ENCODE data around the gene POU4F1. TPM values are rescaled to one million over a fixed set of nuclear protein-coding genes. Genes with fewer than 3 reads are reported as not detected.

The POU4F1 gene
- total and polyA plus RNA-seq, 10 donors: 0.03 to 0.17 (median 0.08) TPM; not detected in 6

- Histone ChIP-seq H3K9me3 (peaks cover 0 to 15% (median 0%) of the 10 kb centered on the region in 8 donors), H3K27me3 (replicated peaks in 1 of 7) (peaks cover 30 to 97% (median 95%) of the 10 kb centered on the region in 7 donors), H3K4me1 (peaks cover 6 to 57% (median 39%) of the 10 kb centered on the region in 6 donors), H3K4me3 (peak overlapping the region in 6 of 8 donors; percentile 19 to 74 (median 28)), H3K27ac (no peak overlapping the region), H3K36me3 (no peaks in the 10 kb centered on the region)
- 2 to 5% (median 4%) methylated on average over 42 to 58 of the region's 58 CpGs for WGBS, 5 donors
- TF ChIP-seq POLR2AphosphoS5 (IDR thresholded peaks at IDR 0.05) (peak in 1 of 3 donors; percentile 52), POLR2A (IDR thresholded peaks at IDR 0.05) (no peak)
- intact Hi-C loops (cut with DNase I; ENCODE audit: low total_unique reads): no loop called here
- peak; percentile 74 for DNase-seq
These were observed 2.1 kb downstream of the POU4F1 start for GRCh38 chr13:78601124-78601873.

- Histone ChIP-seq H3K4me3 (no peak overlapping the region), H3K27me3 (replicated peaks in 1 of 7) (peaks cover 32 to 97% (median 95%) of the 10 kb centered on the region in 7 donors), H3K36me3 (no peaks in the 10 kb centered on the region), H3K9me3 (peaks cover 0 to 22% (median 0%) of the 10 kb centered on the region in 8 donors), H3K4me1 (peaks cover 10 to 64% (median 48%) of the 10 kb centered on the region in 6 donors), H3K27ac (no peak overlapping the region)
- no peak for TF ChIP-seq POLR2AphosphoS5 (IDR thresholded peaks at IDR 0.05)
- no peak for TF ChIP-seq POLR2A (IDR thresholded peaks at IDR 0.05)
- no peak for TF ChIP-seq CTCF (IDR thresholded peaks at IDR 0.05 in 8 of 11, conservative IDR thresholded peaks at IDR 0.05 in 3 of 11)
- no peak for DNase-seq
- intact Hi-C loops (cut with DNase I; ENCODE audit: low total_unique reads): no loop called here
- WGBS, 5 donors: 10 to 18% (median 16%) methylated on average over 13 of the region's 13 CpGs
These were observed 3.0 kb downstream of the POU4F1 start for GRCh38 chr13:78600280-78600883.

- no peaks in the 10 kb centered on the region for H3K36me3 ChIP-seq
- DNase-seq: no peak
- intact Hi-C loops (cut with DNase I; ENCODE audit: low total_unique reads): no loop called here
- peaks cover 10 to 62% (median 49%) of the 10 kb centered on the region in 6 donors for H3K4me1 ChIP-seq
- H3K27ac ChIP-seq: no peak overlapping the region
- peaks cover 32 to 97% (median 95%) of the 10 kb centered on the region in 7 donors for H3K27me3 ChIP-seq (replicated peaks in 1 of 7)
- H3K4me3 ChIP-seq: no peak overlapping the region
- TF ChIP-seq CTCF (IDR thresholded peaks at IDR 0.05 in 8 of 11, conservative IDR thresholded peaks at IDR 0.05 in 3 of 11) (no peak), POLR2A (IDR thresholded peaks at IDR 0.05) (no peak), POLR2AphosphoS5 (IDR thresholded peaks at IDR 0.05) (no peak)
- 8 to 10% (median 9%) methylated on average over 6 of the region's 6 CpGs for WGBS, 5 donors
- H3K9me3 ChIP-seq: peaks cover 0 to 25% (median 0%) of the 10 kb centered on the region in 8 donors
These were observed 3.6 kb downstream of the POU4F1 start for GRCh38 chr13:78599645-78600279.

GRCh38 chr13:78598966-78599644 lies 4.2 kb downstream of the POU4F1 start:
- no peak overlapping the region for H3K27ac ChIP-seq
- 8 to 25% (median 16%) methylated on average over 5 of the region's 5 CpGs for WGBS, 5 donors
- peaks cover 10 to 61% (median 49%) of the 10 kb centered on the region in 6 donors for H3K4me1 ChIP-seq
- peaks cover 0 to 25% (median 0%) of the 10 kb centered on the region in 8 donors for H3K9me3 ChIP-seq
- TF ChIP-seq POLR2AphosphoS5 (IDR thresholded peaks at IDR 0.05) (no peak), POLR2A (IDR thresholded peaks at IDR 0.05) (no peak), CTCF (IDR thresholded peaks at IDR 0.05 in 8 of 11, conservative IDR thresholded peaks at IDR 0.05 in 3 of 11) (no peak)
- DNase-seq: no peak
- H3K4me3 ChIP-seq: no peak overlapping the region
- intact Hi-C loops (cut with DNase I; ENCODE audit: low total_unique reads): no loop called here
- no peaks in the 10 kb centered on the region for H3K36me3 ChIP-seq
- H3K27me3 ChIP-seq (replicated peaks in 1 of 7): peaks cover 32 to 97% (median 96%) of the 10 kb centered on the region in 7 donors
